GM23248 (cell line): ENCODE results near the gene ARID5B. TPM values are rescaled to one million over a fixed set of nuclear protein-coding genes. Genes with fewer than 3 reads are reported as not detected.

Experiments used
- DNase-seq: peaks from one replicate; pipeline ENCODE4 v3.0.0-alpha.2; 2015
- H2AFZ ChIP-seq: fragments of 200-600 bp; sonication (generic); 2 replicates; pipeline ENCODE4 v1.6.1; 2016; ENCODE audit warnings: antibody characterized with exemption
- H3F3A ChIP-seq: fragments of 200-600 bp; sonication (generic); 2 replicates; pipeline ENCODE4 v1.6.1; 2016; ENCODE audit warnings: mild to moderate bottlenecking, antibody characterized with exemption, mixed run types; ENCODE audit not compliant: insufficient read depth
- H3K27ac ChIP-seq: fragments of 200-600 bp; sonication (generic); 2 replicates; pipeline ENCODE4 v1.5.1; 2016; ENCODE audit warnings: mild to moderate bottlenecking
- H3K27me3 ChIP-seq: fragments of 200-600 bp; sonication (generic); replicated peaks from 2 replicates; pipeline ENCODE4 v1.6.1; 2016; ENCODE audit warnings: mild to moderate bottlenecking; ENCODE audit not compliant: insufficient read depth
- H3K36me3 ChIP-seq: fragments of 200-600 bp; sonication (generic); 2 replicates; pipeline ENCODE4 v1.6.1; 2016; ENCODE audit warnings: low read depth, mild to moderate bottlenecking
- H3K4me1 ChIP-seq: fragments of 200-600 bp; sonication (generic); 2 replicates; pipeline ENCODE4 v1.6.1; 2016; ENCODE audit warnings: mild to moderate bottlenecking; ENCODE audit not compliant: insufficient read depth
- H3K4me2 ChIP-seq: fragments of 200-600 bp; sonication (generic); one replicate; pipeline ENCODE4 v1.6.1; 2016; ENCODE audit warnings: mild to moderate bottlenecking; ENCODE audit not compliant: unreplicated experiment
- H3K4me3 ChIP-seq: fragments of 200-600 bp; sonication (generic); 2 replicates; pipeline ENCODE4 v1.5.1; 2016; ENCODE audit warnings: mild to moderate bottlenecking
- H3K79me2 ChIP-seq: fragments of 200-600 bp; sonication (generic); 2 replicates; pipeline ENCODE4 v1.6.1; 2016; ENCODE audit warnings: mild to moderate bottlenecking; ENCODE audit not compliant: insufficient read depth
- H3K9ac ChIP-seq: fragments of 200-600 bp; sonication (generic); 2 replicates; pipeline ENCODE4 v1.6.1; 2016; ENCODE audit warnings: mild to moderate bottlenecking
- H3K9me2 ChIP-seq: fragments of 200-600 bp; sonication (generic); 2 replicates; pipeline ENCODE4 v1.6.1; 2016; ENCODE audit warnings: mixed run types, mild to moderate bottlenecking, moderate library complexity; ENCODE audit not compliant: insufficient read depth
- H3K9me3 ChIP-seq: fragments of 200-600 bp; sonication (generic); one replicate; pipeline ENCODE4 v1.6.1; 2017; ENCODE audit warnings: low read depth
- H4K20me1 ChIP-seq: fragments of 200-600 bp; sonication (generic); 2 replicates; pipeline ENCODE4 v1.6.0; 2016; ENCODE audit not compliant: insufficient read depth
- EZH2 ChIP-seq: fragments of 200-600 bp; sonication (generic); IDR thresholded peaks from 2 replicates; pipeline ENCODE4 v1.6.1; 2018; ENCODE audit warnings: antibody characterized with exemption, mild to moderate bottlenecking; ENCODE audit not compliant: insufficient read depth, poor library complexity, severe bottlenecking
- EZH2phosphoT487 ChIP-seq: fragments of 200-600 bp; sonication (generic); IDR thresholded peaks from 2 replicates; pipeline ENCODE4 v1.6.1; 2018; ENCODE audit warnings: antibody characterized with exemption, moderate library complexity, mild to moderate bottlenecking, low read depth; ENCODE audit not compliant: insufficient read depth
- WGBS, 2 experiments: methylation state at CpG; one replicate each; pipeline ENCODE4 v1.1.6; 2015 to 2017; ENCODE audit warnings: low lambda C conversion rate in 2 of 2, low coverage in 1 of 2; ENCODE audit errors: missing lambda C conversion rate in 2 of 2; 5-methylcytosine and 5-hydroxymethylcytosine counted together
- in situ Hi-C: fragments of 300-500 bp; cut with MboI; formaldehyde crosslinking; loops from 2 replicates; pipeline ENCODE4 v1.15.0; 2020
- polyA plus RNA-seq: library from polyadenylated mRNA; unstranded; fragments of >200 nt; fragmentation: Nextera tagmentation; extraction: Ambion mirVana; gene quantifications from 2 replicates; pipeline ENCODE4 v1.2.1, GENCODE V29; 2016
- total RNA-seq: library from RNA; depleted of rRNA; stranded (reverse); fragments of >200 nt; shearing (Covaris generic); gene quantifications from 2 replicates; pipeline ENCODE4 v1.2.3, GENCODE V29; 2014

Gene ARID5B
- total and polyA plus RNA-seq, 2 experiments from 2014 or later, result 56.7 to 78.8 TPM

DNA sequence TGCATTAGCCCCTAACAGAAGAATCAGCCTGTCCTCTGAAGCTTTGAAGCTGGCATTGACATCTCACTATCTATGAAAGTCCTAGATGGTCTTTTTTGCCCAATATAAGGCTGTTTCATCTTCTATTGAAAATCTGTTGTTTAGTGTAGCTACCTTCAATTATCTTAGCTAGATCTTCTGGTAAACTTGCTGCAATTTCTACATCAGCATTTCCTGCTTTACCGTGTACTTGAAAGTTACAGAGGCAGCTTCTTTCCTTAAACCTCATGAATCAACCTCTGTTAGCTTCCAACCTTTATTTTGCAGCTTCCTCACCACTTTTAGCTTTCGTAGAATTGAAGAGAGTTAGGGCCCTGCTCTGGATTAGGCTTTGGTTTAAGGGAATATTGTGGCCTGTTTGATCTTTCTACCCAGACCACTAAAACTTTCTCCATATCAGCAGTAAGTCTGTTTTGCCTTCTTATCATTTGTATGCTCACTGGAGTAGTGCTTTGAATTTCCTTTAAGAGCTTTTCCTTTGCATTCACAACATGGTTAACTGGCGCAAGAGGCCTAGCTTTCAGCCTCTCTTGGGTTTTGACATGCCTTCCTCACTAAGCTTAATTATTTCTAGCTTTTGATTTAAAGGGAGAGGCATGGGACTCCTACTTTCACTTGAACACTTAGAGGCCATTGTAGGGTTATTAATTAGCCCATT is 32.5 kb downstream of the ARID5B start:
- Histone ChIP-seq H3K79me2 (peaks cover 40% of the 10 kb centered on the region), H3K9ac (no peak overlapping the region), H3K4me3 (no peak overlapping the region), H3F3A (peaks cover 24% of the 10 kb centered on the region), H3K4me2 (no peak overlapping the region), H3K27me3 (no peaks in the 10 kb centered on the region), H3K4me1 (peaks cover 27% of the 10 kb centered on the region), H4K20me1 (no peaks in the 10 kb centered on the region), H2AFZ (no peak overlapping the region), H3K9me3 (no peaks in the 10 kb centered on the region), H3K27ac (no peak overlapping the region), H3K9me2 (no peaks in the 10 kb centered on the region), H3K36me3 (0 out of 2 replicates have a peak, but pooled peaks cover 3% of the 10 kb centered on the region)
- in situ Hi-C loops, result no loop called here
- WGBS, 2 experiments, result 95% methylated on average over 3 of the region's 3 CpGs
- TF ChIP-seq EZH2phosphoT487 (no peak), EZH2 (no peak)
- no peak for DNase-seq

GRCh38 chr10:61935077-61935476 is 33.6 kb downstream of the ARID5B start:
- no peaks in the 10 kb centered on the region for H3K9me2 ChIP-seq
- H3K27ac ChIP-seq, result no peak overlapping the region
- H3K36me3 ChIP-seq, result 0 out of 2 replicates have a peak, but pooled peaks cover 3% of the 10 kb centered on the region
- DNase-seq, result no peak
- H3K4me1 ChIP-seq, result peaks cover 38% of the 10 kb centered on the region
- H3F3A ChIP-seq, result peaks cover 34% of the 10 kb centered on the region
- H4K20me1 ChIP-seq, result no peaks in the 10 kb centered on the region
- H3K9me3 ChIP-seq, result no peaks in the 10 kb centered on the region
- 51 to 52% methylated on average over 5 of the region's 5 CpGs for WGBS, 2 experiments
- H3K4me2 ChIP-seq, result no peak overlapping the region
- TF ChIP-seq EZH2 (no peak), EZH2phosphoT487 (no peak)
- H2AFZ ChIP-seq, result no peak overlapping the region
- no peaks in the 10 kb centered on the region for H3K27me3 ChIP-seq
- no peak overlapping the region for H3K9ac ChIP-seq
- no peak overlapping the region for H3K4me3 ChIP-seq
- peaks cover 29% of the 10 kb centered on the region for H3K79me2 ChIP-seq
- in situ Hi-C loops, result no loop called here

- no peaks in the 10 kb centered on the region for H3K36me3 ChIP-seq
- no peak overlapping the region; the same call in 1 of the 2 replicates for H2AFZ ChIP-seq
- H4K20me1 ChIP-seq, result no peaks in the 10 kb centered on the region
- in situ Hi-C loops, result no loop called here
- H3K27ac ChIP-seq, result peak overlapping the region; percentile 80
- H3K4me3 ChIP-seq, result no peak overlapping the region
- H3K4me2 ChIP-seq, result peak overlapping the region; percentile 76
- WGBS, 2 experiments, result 23 to 34% methylated on average over 3 of the region's 3 CpGs
- no peaks in the 10 kb centered on the region for H3K9me3 ChIP-seq
- peaks cover 40% of the 10 kb centered on the region for H3F3A ChIP-seq
- H3K9ac ChIP-seq, result no peak overlapping the region
- H3K27me3 ChIP-seq, result no peaks in the 10 kb centered on the region
- no peak for DNase-seq
- peaks cover 26% of the 10 kb centered on the region for H3K79me2 ChIP-seq
- no peaks in the 10 kb centered on the region for H3K9me2 ChIP-seq
- H3K4me1 ChIP-seq, result peaks cover 43% of the 10 kb centered on the region
- TF ChIP-seq EZH2phosphoT487 (no peak), EZH2 (no peak)
These were observed 35.3 kb downstream of the ARID5B start for GRCh38 chr10:61936770-61937169.

DNA sequence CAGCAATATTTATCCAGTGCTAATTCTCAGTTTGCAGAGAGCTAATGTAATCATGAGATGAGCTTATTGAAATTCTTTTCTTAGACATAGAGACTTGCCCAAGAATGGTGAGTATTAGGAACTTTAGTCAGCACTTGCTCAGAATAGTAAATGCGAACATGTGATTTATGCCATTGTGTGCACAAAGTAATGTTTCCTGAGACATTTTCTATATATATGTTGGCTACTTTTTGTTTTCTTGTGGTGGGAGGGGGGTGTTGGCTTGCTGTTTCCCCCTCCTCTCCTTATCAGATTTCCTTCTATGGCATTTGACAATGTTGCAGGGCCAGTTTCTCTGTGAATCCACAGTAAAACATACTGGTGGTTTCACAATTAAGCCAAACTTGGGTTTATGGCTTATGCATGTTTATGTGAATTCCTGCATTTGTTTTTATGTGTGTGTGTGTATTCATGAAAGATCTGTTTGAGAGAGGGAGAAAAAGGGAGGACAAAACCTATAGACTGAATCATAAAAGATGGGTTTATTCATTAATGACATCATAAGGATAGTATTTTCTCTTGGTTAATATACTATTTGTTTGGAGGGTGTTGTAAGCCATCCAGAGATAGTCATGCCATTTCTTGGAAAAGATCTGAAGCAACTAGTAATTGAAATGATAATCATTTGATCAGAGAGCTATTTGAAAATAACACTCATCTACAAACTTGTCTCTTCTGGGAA is 36.3 kb downstream of the ARID5B start:
- WGBS, 2 experiments, result 0% methylated on average over 1 of the region's 1 CpG

More for the DNA sequence above, 36.3 kb downstream of the ARID5B start:
- Histone ChIP-seq H3K9me2 (no peaks in the 10 kb centered on the region), H3K79me2 (peaks cover 26% of the 10 kb centered on the region), H3K4me1 (peaks cover 46% of the 10 kb centered on the region), H2AFZ (no peak overlapping the region), H3K36me3 (no peaks in the 10 kb centered on the region), H3K27me3 (no peaks in the 10 kb centered on the region), H3K9ac (peak overlapping the region; percentile 44), H4K20me1 (no peaks in the 10 kb centered on the region), H3K9me3 (no peaks in the 10 kb centered on the region), H3F3A (peaks cover 40% of the 10 kb centered on the region), H3K27ac (peak overlapping the region; percentile 80), H3K4me3 (peak overlapping the region; percentile 52), H3K4me2 (peak overlapping the region; percentile 76)
- in situ Hi-C loops, result no loop called here
- DNase-seq, result peak; percentile 86
- TF ChIP-seq EZH2phosphoT487 (no peak), EZH2 (no peak)
